Activated naive CD8-positive, alpha-beta T cell treated with anti-CD3 and anti-CD28 coated beads, Interleukin-2, amount 10 ng/mL, durations not matched to agents 7 days and 5 days (primary cell): ENCODE data around the gene CYP2W1. TPM values are rescaled to one million over a fixed set of nuclear protein-coding genes. Genes with fewer than 3 reads are reported as not detected.
"Not testable (repeated sequence)": the region's sequence is repeated elsewhere in the genome, so short reads cannot be mapped to it uniquely, and the experiment has no call there.

ENCODE experiments used
- ATAC-seq: fragments of 150-1000 bp; cut with Tn5 transposase; one replicate; pipeline ENCODE4 v1.10.0; 2021; ENCODE audit warnings: low read depth, moderate library complexity
- POLR2A ChIA-PET: fragments of 350-600 bp; sonication (Branson Sonifier 250); formaldehyde crosslinking; loops from one replicate; lab custom pipeline; 2021; ENCODE audit warnings: antibody characterized with exemption; lab: Charles Lee
- DNase-seq: peaks from one replicate; pipeline ENCODE4 v3.0.0; 2021
- H3K27ac Mint-ChIP-seq: one replicate; pipeline ENCODE4 v1.8.0; 2022; ENCODE audit warnings: mild to moderate bottlenecking, mixed read lengths
- H3K27me3 Mint-ChIP-seq: one replicate; pipeline ENCODE4 v1.8.0; 2022; ENCODE audit warnings: mild to moderate bottlenecking, moderate library complexity, mixed read lengths
- H3K36me3 Mint-ChIP-seq: one replicate; pipeline ENCODE4 v1.8.0; 2021; ENCODE audit warnings: mild to moderate bottlenecking, mixed read lengths
- H3K4me1 Mint-ChIP-seq: one replicate; pipeline ENCODE4 v1.8.0; 2021; ENCODE audit warnings: mixed read lengths
- H3K4me3 Mint-ChIP-seq: one replicate; pipeline ENCODE4 v1.8.0; 2022; ENCODE audit warnings: mild to moderate bottlenecking, moderate library complexity, mixed read lengths
- H3K9me3 Mint-ChIP-seq: one replicate; pipeline ENCODE4 v1.8.0; 2021; ENCODE audit warnings: mixed read lengths
- total RNA-seq, 2 experiments: library from RNA; stranded (reverse); gene quantifications; one replicate each; pipeline ENCODE4 v1.2.3, GENCODE V29; 2021

Gene CYP2W1
- total RNA-seq, 2 experiments from 2014 or later: not detected

- DNase-seq (no peak), ATAC-seq (no peak)
- Mint-ChIP-seq H3K36me3 (no peaks in the 10 kb centered on the region), H3K4me1 (peaks cover 3% of the 10 kb centered on the region), H3K9me3 (no peaks in the 10 kb centered on the region), H3K27me3 (no peaks in the 10 kb centered on the region), H3K27ac (no peak overlapping the region), H3K4me3 (no peak overlapping the region)
- POLR2A ChIA-PET: no interaction called here
Observed at GRCh38 chr7:996079-996872, 13.3 kb downstream of the CYP2W1 start.

- POLR2A ChIA-PET: interaction anchor here (0.7 kb wide), 2 partner anchors 31 to 45 kb away, joined by 3 to 5 read pairs; no protein-coding TSS in a partner anchor
- peaks cover 3% of the 10 kb centered on the region for H3K4me1 Mint-ChIP-seq
- H3K4me3 Mint-ChIP-seq: no peak overlapping the region
- no peak for DNase-seq
- no peaks in the 10 kb centered on the region for H3K9me3 Mint-ChIP-seq
- no peak for ATAC-seq
- no peaks in the 10 kb centered on the region for H3K36me3 Mint-ChIP-seq
- H3K27me3 Mint-ChIP-seq: no peaks in the 10 kb centered on the region
- H3K27ac Mint-ChIP-seq: no peak overlapping the region
Observed at GRCh38 chr7:997404-998395, 14.7 kb downstream of the CYP2W1 start.

- ATAC-seq (no peak), DNase-seq (no peak)
- no peaks in the 10 kb centered on the region for H3K36me3 Mint-ChIP-seq
- no peaks in the 10 kb centered on the region for H3K4me1 Mint-ChIP-seq
- H3K4me3 Mint-ChIP-seq: no peak overlapping the region
- POLR2A ChIA-PET: no interaction called here
- H3K27ac Mint-ChIP-seq: no peak overlapping the region
- H3K9me3 Mint-ChIP-seq: no peaks in the 10 kb centered on the region
- H3K27me3 Mint-ChIP-seq: no peaks in the 10 kb centered on the region
Observed at GRCh38 chr7:999149-999879, 16.3 kb downstream of the CYP2W1 start.

GRCh38 chr7:999941-1000935 lies 17.3 kb downstream of the CYP2W1 start:
- Mint-ChIP-seq H3K9me3 (no peaks in the 10 kb centered on the region), H3K27ac (no peak overlapping the region), H3K27me3 (no peaks in the 10 kb centered on the region), H3K4me1 (no peaks in the 10 kb centered on the region), H3K4me3 (no peak overlapping the region), H3K36me3 (no peaks in the 10 kb centered on the region)
- no peak for ATAC-seq
- POLR2A ChIA-PET: no interaction called here
- DNase-seq: no peak

GRCh38 chr7:1001069-1001770 lies 18.2 kb downstream of the CYP2W1 start:
- POLR2A ChIA-PET, H3K27me3 Mint-ChIP-seq, H3K4me3 Mint-ChIP-seq, H3K4me1 Mint-ChIP-seq, DNase-seq, H3K9me3 Mint-ChIP-seq, H3K36me3 Mint-ChIP-seq, H3K27ac Mint-ChIP-seq: not testable (repeated sequence)
- peak; percentile 40 for ATAC-seq

- DNase-seq, H3K27ac Mint-ChIP-seq, H3K36me3 Mint-ChIP-seq, H3K4me3 Mint-ChIP-seq, H3K27me3 Mint-ChIP-seq, H3K4me1 Mint-ChIP-seq, H3K9me3 Mint-ChIP-seq, ATAC-seq, POLR2A ChIA-PET: not testable (repeated sequence)
Observed at GRCh38 chr7:1002026-1002425, 19.0 kb downstream of the CYP2W1 start.

GRCh38 chr7:1002445-1002844 lies 19.5 kb downstream of the CYP2W1 start:
- H3K9me3 Mint-ChIP-seq, POLR2A ChIA-PET, H3K4me3 Mint-ChIP-seq, H3K4me1 Mint-ChIP-seq, ATAC-seq, DNase-seq, H3K27ac Mint-ChIP-seq, H3K27me3 Mint-ChIP-seq, H3K36me3 Mint-ChIP-seq: not testable (repeated sequence)

GRCh38 chr7:1004018-1004852 lies 21.3 kb downstream of the CYP2W1 start:
- Mint-ChIP-seq H3K36me3 (peaks cover 4% of the 10 kb centered on the region), H3K27ac (no peak overlapping the region), H3K4me3 (no peak overlapping the region), H3K27me3 (no peaks in the 10 kb centered on the region), H3K4me1 (no peaks in the 10 kb centered on the region), H3K9me3 (no peaks in the 10 kb centered on the region)
- POLR2A ChIA-PET: no interaction called here
- ATAC-seq: no peak
- no peak for DNase-seq

- Mint-ChIP-seq H3K27ac (no peak overlapping the region), H3K27me3 (no peaks in the 10 kb centered on the region), H3K4me3 (no peak overlapping the region), H3K36me3 (peaks cover 4% of the 10 kb centered on the region), H3K4me1 (no peaks in the 10 kb centered on the region), H3K9me3 (no peaks in the 10 kb centered on the region)
- DNase-seq (no peak), ATAC-seq (no peak)
- POLR2A ChIA-PET: no interaction called here
Observed at GRCh38 chr7:1005303-1005702, 22.3 kb downstream of the CYP2W1 start.

GRCh38 chr7:1007901-1008300 lies 24.9 kb downstream of the CYP2W1 start:
- H3K27ac Mint-ChIP-seq: no peak overlapping the region
- H3K36me3 Mint-ChIP-seq: peaks cover 4% of the 10 kb centered on the region
- ATAC-seq: no peak
- DNase-seq: no peak
- no peaks in the 10 kb centered on the region for H3K27me3 Mint-ChIP-seq
- POLR2A ChIA-PET: no interaction called here
- H3K9me3 Mint-ChIP-seq: no peaks in the 10 kb centered on the region
- no peak overlapping the region for H3K4me3 Mint-ChIP-seq
- peaks cover 3% of the 10 kb centered on the region for H3K4me1 Mint-ChIP-seq

GRCh38 chr7:1008733-1009363 lies 25.9 kb downstream of the CYP2W1 start:
- no peak for ATAC-seq
- Mint-ChIP-seq H3K27ac (no peak overlapping the region), H3K4me3 (no peak overlapping the region), H3K9me3 (no peaks in the 10 kb centered on the region), H3K27me3 (no peaks in the 10 kb centered on the region), H3K36me3 (peaks cover 4% of the 10 kb centered on the region), H3K4me1 (peaks cover 3% of the 10 kb centered on the region)
- DNase-seq: no peak
- POLR2A ChIA-PET: no interaction called here
